Measurements from ENCODE around the gene PTTG2.

DNA sequence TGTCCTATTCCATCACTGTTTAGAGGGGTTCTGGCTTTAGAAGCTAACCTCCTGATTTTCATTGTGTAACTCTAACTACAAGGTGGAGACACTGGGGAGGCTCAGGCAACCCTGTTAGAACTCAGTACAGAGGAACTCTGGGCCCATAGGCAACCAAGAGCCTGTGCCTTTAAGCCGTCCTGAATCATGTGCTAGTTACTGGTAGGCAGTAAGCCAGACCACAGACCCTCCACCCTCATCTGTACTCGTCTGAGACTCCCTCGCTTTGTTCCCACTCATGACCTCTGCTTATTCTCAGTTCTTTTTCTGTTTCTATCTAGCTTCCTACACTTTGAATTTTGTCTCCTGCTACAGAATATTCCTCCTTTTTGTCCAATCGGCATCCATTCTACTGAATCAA, 37.9 kb upstream of the PTTG2 start:
- TF ChIP-seq GATA3 (IDR thresholded peaks at IDR 0.05; ENCODE audit: low read depth, low read length) (no peak), GATA2 (IDR thresholded peaks at IDR 0.05; ENCODE audit: low read depth, low read length) (no peak)

All from SH-SY5Y (cell line).